NCI-H187 (cell line): ENCODE data around the gene NAA20.
"Not testable (repeated sequence)": the region's sequence is repeated elsewhere in the genome, so short reads cannot be mapped to it uniquely, and the experiment has no call there.

Experiments used
- DNase-seq, 2 experiments: peaks; one replicate each; lab custom pipeline; 2025; lab: John Stamatoyannopoulos, UW

The NAA20 gene

GRCh38 chr20:19991854-19992253 lies 25.3 kb upstream of the NAA20 start:
- no peak for DNase-seq

- no peak for DNase-seq
Observed at GRCh38 chr20:19992996-19993908, 23.9 kb upstream of the NAA20 start.

- DNase-seq = no peak
Observed at GRCh38 chr20:19993958-19994669, 23.0 kb upstream of the NAA20 start.

DNA sequence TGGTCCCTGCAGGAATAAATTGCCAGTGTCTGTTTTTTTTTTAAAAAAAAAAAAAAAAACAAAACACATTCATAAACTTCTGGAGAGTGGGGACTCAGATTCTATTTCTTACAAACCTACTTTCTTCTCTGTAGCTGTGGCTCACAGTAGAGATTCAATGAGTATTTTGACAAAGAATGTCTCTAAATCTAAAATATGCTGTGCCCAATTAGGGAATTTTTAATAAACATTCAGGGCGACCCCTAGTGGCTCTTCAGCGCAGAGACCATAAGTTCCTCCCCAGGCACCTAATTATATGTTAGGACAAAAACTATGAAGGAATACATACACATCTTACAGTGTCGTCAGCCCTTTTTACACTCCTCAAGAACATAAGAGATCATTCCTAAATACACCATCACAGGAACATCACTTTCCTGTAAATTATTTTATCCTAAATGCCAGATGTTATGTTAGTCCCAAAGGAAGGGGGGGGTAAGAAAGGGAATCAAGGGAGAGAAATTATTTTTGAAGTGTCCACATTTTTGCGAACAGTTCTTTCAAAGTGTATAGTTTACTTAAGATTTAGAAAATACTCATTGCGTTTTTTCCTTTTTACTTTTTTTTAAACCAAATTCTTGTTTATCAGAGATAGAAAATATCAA lies 21.8 kb upstream of the NAA20 start:
- DNase-seq = no peak

- DNase-seq = no peak
Observed at GRCh38 chr20:19996222-19996621, 20.9 kb upstream of the NAA20 start.

- DNase-seq = no peak
Observed at GRCh38 chr20:19996917-19997316, 20.2 kb upstream of the NAA20 start.

DNA sequence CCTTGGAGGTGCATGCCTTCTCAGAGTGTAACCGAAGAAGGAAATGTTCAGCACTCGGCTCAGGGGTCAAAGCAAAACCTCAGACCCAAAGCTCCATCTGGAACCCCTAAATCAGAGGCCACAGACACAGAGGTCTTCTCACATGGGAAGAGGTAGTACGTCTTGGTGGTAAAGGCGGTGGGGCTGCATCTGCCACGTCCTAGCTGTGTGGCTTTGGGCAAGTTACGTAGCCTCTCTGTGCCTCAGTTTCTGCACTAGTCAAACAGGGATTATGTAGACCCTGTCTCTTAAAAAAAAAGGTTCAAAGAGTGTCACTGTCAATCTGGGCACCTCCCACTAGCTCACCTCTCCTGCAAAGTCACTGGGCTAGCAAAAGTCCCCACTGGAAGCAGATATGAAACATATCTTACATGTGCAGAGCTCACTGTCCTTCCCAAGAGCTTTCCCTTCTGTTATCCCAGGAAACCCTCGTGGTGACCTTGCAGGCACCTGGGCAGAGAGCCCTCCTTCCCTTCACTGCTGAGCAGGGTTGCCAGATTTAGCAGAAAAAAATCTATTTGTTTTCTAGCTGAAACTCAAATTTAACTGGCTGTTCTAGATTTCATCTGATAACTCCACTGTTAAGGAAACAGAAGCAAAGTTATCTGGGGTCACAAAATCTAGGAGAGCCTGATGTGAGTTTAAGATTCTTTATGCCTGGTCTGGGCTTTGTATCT lies 18.0 kb upstream of the NAA20 start:
- no peak for DNase-seq

DNA sequence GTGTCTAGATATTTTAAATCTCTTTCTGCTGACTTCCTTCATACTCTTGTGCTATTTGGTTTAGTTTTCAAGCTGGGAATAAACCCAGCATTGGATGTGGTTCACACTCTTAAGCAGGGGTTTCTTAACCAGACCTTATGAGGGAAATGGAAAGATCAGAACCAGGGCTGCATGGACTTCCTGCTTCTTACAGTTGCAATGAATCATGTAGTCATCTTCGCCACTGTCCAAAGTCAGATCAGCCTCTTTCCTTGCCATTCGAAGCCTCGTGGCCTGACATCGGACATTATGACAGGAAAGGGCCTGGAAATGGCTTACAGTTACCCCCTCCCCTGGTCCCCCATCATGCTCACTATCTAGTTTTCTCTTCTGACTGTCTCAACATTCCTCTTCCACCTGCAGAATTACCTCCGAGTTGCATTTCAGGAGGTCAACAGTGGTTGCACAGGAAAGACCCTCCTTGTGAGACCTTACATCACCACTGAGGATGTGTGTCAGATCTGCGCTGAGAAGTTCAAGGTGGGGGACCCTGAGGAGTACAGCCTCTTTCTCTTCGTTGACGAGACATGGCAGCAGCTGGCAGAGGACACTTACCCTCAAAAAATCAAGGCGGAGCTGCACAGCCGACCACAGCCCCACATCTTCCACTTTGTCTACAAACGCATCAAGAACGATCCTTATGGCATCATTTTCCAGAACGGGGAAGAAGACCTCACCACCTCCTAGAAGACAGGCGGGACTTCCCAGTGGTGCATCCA lies 16.8 kb upstream of the NAA20 start:
- DNase-seq = no peak

DNA sequence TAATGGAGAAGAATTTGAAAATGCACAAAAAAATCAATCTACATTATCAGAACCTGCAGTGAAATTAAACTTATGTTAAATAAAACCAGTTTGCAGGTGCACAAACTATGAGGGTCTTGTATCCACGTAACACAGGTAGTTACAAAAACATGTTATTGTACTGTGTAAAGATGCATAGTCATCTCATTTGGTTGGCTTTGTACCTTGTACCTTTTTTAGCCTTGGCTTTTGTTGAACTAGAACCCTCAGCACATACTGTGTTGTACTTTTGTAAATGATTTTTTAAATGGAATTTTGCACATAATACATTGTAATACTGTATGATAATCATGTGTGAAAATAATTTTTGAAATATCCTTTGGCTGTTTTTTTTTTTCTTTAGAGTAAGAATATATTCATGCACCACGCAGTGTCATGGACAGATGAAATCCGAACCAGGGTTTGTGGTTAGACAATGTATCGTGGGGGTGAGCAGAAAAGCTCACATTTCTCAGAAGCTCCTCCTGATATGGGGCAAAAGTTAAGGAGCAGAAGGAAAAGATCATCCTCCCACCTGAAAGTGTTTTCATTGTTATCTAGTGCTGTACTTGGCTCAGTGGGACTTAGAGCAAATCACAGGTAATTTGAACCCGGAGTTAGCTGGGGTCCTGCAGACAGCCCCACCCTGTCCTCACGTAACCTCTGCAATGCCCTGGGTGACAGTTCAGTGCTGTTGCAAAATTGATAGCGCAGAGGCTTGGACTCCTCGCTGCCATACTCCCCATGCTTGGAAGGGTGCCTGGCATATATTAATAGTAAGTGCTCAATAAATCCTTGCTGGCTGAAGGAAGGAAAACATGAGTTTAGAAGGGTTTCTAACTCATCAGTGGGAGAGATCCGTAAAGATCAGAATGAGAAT lies 14.8 kb upstream of the NAA20 start:
- DNase-seq = peak; percentile 21 to 22

GRCh38 chr20:20003031-20003954 lies 13.9 kb upstream of the NAA20 start:
- DNase-seq = peak; percentile 29 to 54

GRCh38 chr20:20003955-20004322 lies 13.2 kb upstream of the NAA20 start:
- DNase-seq = not testable (repeated sequence)

DNA sequence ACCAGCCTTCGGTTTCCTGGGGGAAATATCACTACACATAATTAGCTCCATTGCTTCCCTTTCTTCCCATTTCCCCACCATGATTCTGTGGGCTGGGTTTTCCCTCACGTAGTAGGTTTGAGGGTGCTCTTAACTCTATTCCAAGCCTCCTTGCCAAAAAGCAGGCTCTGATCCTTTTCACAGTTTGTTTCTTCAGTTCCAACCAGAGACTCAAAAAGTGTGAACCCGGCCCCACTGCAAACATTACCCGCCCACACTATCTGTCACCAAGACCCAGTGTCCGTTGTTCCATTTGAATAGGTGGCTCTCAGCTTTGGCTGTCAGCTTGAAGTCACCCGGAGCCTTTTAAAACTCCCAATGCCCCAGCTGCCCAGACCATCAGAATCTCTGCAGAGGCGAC lies 11.8 kb upstream of the NAA20 start:
- DNase-seq = no peak

DNA sequence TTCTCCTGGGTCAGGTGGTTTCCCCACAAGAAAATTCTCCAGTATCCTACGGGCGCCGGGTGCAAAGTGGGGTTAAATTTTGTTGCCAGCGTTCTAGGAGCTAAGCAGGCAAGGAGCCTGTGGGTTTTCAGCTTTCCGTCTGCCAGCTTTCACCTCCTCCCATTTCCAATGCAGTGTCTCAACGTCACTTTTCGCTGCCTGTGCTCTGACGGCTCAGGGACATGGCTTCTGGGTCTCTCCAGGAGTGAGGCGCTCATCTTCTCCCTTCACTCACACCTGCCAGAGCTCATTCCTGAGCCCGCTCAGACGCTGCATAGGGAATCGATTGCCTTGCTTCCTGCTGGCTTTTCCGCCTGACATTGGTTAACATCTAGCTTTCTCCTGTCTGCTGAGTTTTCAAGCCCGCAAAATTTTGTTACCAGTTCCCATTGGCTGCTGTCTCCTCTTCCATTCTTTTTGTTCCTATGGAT lies 7.3 kb upstream of the NAA20 start:
- DNase-seq = peak in 1 of 2 experiments; percentile 26

- no peak for DNase-seq
Observed at GRCh38 chr20:20010639-20011500, 6.3 kb upstream of the NAA20 start.

DNA sequence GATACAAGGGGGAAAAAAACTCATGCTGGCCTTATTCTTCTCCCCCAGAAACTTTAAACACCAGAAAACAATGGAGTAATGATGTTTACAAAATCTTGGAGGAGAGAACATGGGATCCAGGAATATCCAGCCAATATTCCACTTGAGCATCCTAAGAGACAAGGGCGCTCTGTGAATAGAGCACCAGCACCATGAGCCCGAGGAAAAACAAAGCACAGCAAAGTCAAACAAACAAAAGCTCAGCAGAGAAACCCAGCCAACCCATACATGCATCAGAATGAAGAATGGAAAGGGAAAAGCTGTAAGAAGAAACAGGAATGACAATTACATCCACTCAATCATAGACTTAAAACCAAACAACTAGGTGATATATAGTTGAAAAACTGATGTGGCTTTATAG lies 4.6 kb upstream of the NAA20 start:
- no peak for DNase-seq

DNA sequence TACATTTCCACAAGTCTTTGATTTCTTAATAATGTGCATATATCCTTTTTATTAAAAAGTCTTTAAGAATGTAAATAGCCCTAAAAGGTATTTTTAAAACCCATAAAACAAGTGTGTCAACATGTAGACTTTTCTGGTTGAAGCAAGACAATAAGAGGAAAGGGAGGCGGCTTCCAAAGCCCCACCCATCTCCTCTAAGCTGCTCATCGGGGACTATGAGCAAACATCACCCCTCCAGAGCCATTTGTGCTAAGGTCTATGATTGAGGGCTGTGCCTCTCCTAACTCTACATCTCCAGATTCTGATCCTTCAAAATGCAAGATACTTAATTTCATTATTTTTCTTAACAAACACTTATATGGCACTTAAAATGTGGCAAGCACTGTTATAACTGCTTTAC lies 2.5 kb upstream of the NAA20 start:
- no peak for DNase-seq

DNA sequence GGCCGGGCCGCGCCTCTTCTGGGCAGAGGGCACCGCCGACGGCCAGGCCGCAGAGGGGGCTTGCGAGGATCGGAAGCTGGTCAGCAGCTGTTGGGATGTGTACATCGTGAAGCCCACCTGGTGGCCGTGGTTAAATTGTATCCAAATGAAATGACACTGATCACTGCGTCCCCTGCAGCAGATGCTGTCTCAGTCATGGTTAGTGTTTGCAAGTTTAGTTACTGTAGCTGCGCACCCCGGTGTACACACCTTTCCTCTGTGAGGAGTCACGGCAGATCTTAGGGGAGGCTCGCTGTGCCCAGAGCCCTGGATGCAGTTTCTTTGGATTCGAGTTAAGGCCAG lies 653 bp downstream of the NAA20 start:
- no peak for DNase-seq

- no peak for DNase-seq
Observed at GRCh38 chr20:20018366-20018765, 1.2 kb downstream of the NAA20 start.
